HPDE6-E6E7 (cell line): Measurements from ENCODE around the gene FCRL6.

Experiments
- DNase-seq: peaks from one replicate; pipeline ENCODE4 v3.0.0; 2011; ENCODE audit warnings: missing footprints; ENCODE audit errors: extremely low spot score

Gene FCRL6, protein sequence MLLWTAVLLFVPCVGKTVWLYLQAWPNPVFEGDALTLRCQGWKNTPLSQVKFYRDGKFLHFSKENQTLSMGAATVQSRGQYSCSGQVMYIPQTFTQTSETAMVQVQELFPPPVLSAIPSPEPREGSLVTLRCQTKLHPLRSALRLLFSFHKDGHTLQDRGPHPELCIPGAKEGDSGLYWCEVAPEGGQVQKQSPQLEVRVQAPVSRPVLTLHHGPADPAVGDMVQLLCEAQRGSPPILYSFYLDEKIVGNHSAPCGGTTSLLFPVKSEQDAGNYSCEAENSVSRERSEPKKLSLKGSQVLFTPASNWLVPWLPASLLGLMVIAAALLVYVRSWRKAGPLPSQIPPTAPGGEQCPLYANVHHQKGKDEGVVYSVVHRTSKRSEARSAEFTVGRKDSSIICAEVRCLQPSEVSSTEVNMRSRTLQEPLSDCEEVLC

GRCh38 chr1:159802111-159802510 lies at the start of gene FCRL6:
Gene FCRL6 (plus strand): TSS chr1:159802360. CDS start chr1:159802425, 65 bp downstream.
- DNase-seq, result no peak

- no peak for DNase-seq
These were observed 48.8 kb upstream of the FCRL6 start for GRCh38 chr1:159753386-159753785.

DNA sequence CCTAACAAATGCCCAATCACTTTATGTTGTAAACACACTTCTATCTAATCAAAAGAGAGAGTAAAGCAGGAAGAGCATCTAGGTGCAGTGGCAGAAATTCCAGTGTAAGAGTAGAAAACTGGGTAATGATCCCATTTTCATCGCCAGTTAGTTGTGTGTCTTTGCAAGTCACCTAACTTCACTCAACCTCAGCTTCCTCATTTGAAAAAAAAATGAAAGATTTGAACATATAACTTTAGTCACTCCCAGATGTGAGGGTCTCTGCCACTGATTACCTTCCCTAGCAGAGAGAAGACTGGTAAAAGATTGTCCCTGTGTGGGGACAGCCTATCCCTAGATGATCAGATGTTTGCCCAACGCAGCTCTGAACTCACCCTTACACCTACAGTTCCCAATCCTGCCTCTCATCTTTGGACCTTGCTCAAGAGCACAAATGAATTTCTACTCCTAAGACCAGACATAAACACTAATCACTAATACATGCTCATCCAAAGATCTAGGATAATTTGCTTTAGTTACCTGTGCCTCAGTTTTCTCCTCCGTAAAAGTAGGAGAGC lies 46.6 kb upstream of the FCRL6 start:
- DNase-seq, result no peak

DNA sequence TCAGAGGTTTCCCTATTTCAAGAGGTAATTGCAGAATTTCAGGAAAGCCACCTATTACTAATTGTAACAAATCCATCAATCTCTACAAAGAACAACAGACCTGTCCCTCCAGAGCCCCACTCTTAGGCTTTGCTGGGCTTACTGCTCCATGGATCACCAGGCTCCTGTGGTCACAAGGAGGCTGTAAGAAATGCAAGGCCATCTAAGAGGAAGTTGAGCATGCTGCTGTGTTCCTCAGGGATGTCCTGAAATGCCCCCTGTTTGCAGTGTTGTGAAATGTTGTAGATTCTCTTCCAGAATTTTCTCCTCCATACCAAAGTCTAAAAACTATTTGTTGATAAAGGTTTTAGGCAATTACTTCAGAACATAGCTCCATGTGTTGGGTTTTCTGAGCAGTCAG lies 45.8 kb upstream of the FCRL6 start:
- DNase-seq, result no peak

- DNase-seq, result no peak
These were observed 38.5 kb upstream of the FCRL6 start for GRCh38 chr1:159763686-159764085.

DNA sequence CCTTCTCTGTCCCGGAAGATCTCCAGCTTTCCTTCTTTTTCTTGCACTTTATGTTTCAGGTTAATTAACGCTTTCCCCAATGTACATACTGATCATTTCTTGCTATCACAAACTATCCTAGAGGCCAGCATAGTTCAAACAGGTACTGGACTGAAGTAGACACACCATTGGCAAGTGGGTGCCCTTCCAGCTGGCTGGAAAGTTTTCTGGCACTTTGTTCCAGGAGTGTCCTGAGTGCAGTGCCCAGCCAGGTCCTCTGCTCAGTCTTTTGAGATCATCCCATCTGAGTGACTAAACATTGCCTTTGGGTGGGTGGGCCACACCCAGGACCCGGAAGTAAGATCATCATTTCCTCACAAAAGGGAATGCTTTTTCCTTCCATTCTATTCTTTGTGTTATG lies 36.4 kb upstream of the FCRL6 start:
- no peak for DNase-seq

- DNase-seq, result no peak
These were observed 30.8 kb upstream of the FCRL6 start for GRCh38 chr1:159771127-159771895.

DNA sequence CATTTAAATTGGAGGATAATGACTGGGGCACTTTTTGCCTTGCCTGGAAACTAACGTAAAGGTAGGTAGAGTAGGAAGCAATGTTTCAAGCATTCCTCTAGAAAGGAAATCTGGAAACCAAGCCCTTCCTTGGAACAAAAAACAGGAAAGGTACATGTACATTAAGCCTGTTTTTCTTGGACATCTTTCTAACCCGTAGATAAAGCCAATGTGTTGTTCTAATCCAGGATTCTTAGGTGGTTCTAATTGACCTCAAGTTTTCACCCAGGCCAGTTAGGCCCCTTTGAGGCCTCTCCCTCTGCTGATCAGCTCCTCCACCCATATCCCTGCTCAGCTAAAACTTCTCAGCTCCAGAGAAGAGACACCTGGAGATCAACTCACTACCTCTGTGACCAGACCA lies 27.7 kb upstream of the FCRL6 start:
- DNase-seq, result no peak

GRCh38 chr1:159775716-159776115 lies 26.4 kb upstream of the FCRL6 start:
- DNase-seq, result no peak

- no peak for DNase-seq
These were observed 23.9 kb upstream of the FCRL6 start for GRCh38 chr1:159778266-159778665.

DNA sequence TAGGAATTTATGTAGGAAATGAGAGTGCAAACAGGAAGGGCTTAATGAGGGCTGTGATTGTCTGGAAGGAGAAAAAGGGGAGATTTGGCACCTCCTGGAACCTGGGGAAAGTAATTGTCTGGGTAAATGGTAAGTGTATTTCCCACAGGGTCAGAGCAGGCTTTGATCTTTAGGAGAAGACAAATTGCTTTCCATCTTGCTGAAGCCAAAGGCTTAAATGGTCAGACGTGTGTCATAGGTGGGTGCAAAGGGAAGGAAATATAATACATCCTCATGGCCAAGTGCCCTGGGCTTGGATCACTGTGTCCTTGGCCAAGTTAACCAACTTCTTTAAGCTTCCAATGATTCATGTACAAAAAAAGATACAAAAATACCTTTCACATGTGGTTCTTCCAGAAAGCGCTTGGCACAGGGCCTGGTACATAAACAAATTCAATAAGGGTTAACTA lies 22.7 kb upstream of the FCRL6 start:
- no peak for DNase-seq

- peak; percentile 97 for DNase-seq
These were observed 21.3 kb upstream of the FCRL6 start, which contains the start of gene DUSP23 for GRCh38 chr1:159780583-159781582. Gene DUSP23 (plus strand): TSS chr1:159780962. CDS start chr1:159781101, 139 bp downstream.

DNA sequence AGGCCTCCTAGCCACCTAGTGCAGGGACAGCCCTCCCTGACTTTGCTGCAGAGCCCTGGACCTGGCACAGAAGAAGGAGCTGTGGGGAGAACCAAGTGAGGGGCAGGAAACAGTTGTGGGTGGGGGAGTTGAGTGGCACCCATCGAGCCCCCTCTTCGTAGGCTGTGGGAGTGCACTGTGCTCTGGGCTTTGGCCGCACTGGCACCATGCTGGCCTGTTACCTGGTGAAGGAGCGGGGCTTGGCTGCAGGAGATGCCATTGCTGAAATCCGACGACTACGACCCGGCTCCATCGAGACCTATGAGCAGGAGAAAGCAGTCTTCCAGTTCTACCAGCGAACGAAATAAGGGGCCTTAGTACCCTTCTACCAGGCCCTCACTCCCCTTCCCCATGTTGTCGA lies 20.2 kb upstream of the FCRL6 start:
- DNase-seq, result no peak

DNA sequence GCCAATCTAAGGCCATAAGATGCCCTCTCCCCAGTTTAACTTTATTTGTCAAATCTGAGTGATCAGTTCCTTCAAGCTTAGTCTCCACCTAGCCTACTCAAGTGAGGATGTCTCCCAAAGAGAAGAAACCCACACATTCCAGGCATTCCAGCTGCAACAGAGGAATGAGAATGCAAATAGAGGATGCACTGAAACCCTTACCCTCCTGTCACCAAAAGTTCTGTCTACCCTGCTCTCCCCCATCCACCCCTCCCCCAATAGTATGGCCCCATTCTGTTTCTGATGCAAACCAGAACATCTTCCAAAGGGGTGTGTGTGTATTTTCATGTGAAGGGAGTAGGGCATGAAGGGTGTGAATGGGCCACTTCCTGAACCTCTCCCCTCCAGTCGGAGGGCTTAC lies 18.4 kb upstream of the FCRL6 start:
- DNase-seq, result no peak

DNA sequence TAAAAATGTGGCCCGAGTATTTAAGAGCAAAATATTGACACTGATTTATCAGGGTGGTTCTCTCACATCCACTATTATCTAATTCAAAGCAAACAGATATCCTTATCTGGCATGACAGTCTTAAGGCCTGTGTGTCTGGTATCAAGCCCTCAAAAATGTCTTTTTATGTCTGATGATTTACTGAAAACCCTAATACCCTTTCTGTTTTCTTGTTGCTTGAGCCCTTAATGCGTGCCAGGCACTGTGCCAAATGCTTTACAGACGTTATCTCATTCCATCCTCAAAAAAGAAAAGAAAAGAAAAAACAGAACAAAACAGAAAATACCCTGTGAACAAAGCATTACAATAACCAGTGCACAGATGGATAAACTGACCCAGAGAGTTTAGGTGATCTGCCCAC lies 15.7 kb upstream of the FCRL6 start:
- no peak for DNase-seq

DNA sequence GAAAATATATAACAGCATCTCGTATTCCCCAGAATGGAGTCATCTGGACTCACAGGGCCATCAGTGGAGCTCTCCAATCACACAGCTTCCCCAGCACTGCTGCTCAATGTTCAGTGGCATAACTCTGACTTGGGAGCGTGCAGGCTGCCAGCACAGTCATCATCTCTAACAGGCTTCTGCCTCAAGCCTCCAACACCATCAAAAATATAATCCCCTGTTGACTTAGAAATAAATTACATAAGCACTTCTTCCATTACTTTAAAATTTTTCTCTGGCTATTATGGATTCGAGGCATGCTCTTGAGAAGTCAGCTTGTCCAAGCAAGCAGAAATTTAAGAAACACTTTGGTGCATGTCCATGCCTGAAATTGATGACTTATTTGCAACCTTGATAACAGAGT lies 15.2 kb upstream of the FCRL6 start:
- DNase-seq, result no peak

- no peak for DNase-seq
These were observed 11.8 kb upstream of the FCRL6 start for GRCh38 chr1:159790237-159790917.

- no peak for DNase-seq
These were observed 11.1 kb upstream of the FCRL6 start for GRCh38 chr1:159791031-159791430.

GRCh38 chr1:159791461-159791860 lies 10.7 kb upstream of the FCRL6 start:
- no peak for DNase-seq

DNA sequence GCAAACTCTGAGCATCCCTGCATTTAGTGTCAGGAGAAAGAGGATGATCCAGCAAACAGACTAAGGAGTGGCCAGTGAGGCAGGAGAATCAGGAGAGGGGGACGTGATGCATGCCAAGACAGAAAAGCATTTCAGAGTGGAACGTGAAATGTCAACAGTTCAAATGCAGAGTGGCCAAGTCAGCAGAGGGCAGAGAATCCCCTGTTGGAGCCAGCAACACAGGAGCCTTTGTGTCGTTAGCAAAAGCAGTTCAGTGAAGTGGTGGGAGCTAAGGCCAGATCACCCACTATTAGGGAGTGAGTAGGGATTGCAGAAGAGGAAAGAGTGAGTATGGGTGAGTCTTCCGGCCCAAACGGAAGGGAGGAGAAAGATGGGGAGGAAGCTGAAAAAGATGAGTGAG lies 6.6 kb upstream of the FCRL6 start:
- DNase-seq, result no peak

DNA sequence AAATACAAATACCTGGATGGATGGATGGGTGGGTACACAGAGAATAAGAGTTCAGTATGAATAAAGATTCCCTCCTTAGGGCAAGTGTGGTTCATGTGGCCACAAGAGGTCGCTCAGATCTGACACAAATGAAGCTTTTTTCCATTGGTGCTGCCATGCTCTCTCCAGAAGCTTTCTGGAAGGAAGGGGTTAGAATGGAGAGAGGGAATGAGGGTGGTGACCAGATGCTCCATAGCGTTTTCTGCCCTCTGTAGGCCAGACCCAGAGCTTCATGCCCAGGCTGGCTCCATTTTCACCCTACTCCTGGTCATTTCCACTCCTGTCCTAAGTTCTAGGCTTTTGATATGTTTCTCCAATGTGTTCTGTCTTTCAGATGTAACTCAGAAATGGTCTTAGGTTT lies 3.3 kb upstream of the FCRL6 start:
- DNase-seq, result peak; percentile 67
